Activated CD8-positive, alpha-beta memory T cell treated with anti-CD3 and anti-CD28 coated beads for 48 hours (primary cell): ENCODE data around the gene TSPAN3.

ENCODE experiments used
- DNase-seq, 3 experiments: peaks; one replicate each; pipeline ENCODE4 v3.0.0-alpha.2; 2020; ENCODE audit warnings: low read depth in 2 of 3, low spot score in 2 of 3

Gene TSPAN3

DNA sequence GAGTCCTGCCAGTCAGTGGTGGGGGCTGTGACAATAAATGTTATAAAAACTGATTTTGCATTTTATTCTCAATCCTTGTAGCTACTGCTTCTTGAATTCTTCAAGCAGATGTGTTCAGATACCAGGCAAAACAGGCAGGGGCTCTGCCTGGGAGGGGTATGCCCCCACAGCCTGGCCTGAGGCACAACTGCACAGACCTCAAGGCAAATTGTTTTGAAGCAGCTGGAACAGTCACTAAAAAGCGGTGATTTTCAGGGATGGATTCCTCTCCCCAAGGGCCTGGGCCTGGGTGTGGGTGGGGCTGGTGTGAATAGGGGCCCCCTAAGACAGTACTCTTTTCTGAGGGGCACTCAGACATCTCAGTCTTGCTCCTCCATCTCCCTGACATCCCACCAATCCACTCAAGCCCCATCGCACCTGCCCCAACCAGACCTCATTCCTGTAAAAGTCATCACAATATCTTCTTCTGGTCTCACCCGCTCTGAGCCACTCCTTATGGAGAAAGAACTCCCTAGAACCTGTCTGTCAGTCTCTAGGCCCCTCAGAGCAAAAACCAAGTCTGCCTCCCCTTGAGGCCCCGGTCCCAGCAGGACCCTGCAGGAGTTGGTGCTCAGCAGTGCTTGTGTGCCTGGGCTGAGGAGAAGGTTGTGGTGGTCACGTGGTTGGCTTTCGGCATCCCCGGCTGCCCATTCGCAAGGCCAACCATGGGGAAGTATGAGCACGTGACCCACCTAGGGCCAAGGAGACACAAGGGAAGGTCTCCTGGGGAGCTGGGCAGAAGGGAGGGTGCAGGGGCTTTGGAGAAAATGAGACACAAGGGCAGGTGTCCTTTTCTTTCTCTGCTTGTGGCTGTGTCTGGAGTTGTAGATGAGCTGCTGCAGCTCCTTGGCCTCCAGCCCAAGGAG, 78.9 kb downstream of the TSPAN3 start:
- DNase-seq: no peak
